ENCODE measurements around the gene CCR4. TPM values are rescaled to one million over a fixed set of nuclear protein-coding genes. Genes with fewer than 3 reads are reported as not detected.

Gene CCR4
- total RNA-seq (2013; cell fraction: nucleolus; rRNA removed): 0.23 TPM in 1 of 2 replicates, not detected in the other
- total RNA-seq (2014; rRNA removed) (12.4 and 13.0 TPM in 2 replicates), total RNA-seq (2014; rRNA removed; fragmentation: Illumina TruSeq; extraction: Trizol) (10.5 and 10.6 TPM in 2 replicates), total RNA-seq (2021) (7.9 and 8.6 TPM in 2 replicates), polyA plus RNA-seq (2011; rRNA removed) (0.32 and 0.41 TPM in 2 replicates), polyA plus RNA-seq (2014; fragmentation: Illumina TruSeq; extraction: Trizol) (8.5 TPM in 2 replicates), polyA plus RNA-seq (2014; fragmentation: Nextera tagmentation; extraction: Ambion mirVana) (1 to 10 TPM; 1.0 to 2.9 TPM), polyA plus RNA-seq (2014; rRNA removed) (6.4 and 7.2 TPM in 2 replicates), polyA plus RNA-seq (2016; fragmentation: Nextera tagmentation; extraction: Ambion mirVana) (1 to 10 TPM; 3.1 to 3.3 TPM), polyA minus RNA-seq (2011; rRNA and poly(A)+ RNA removed) (0.77 and 1.0 TPM in 2 replicates), Bru-seq, nascent RNA (percentile 30 among the genes with signal in this experiment), BruChase-seq, experiment 1, labeled RNA remaining after a 6-hour chase (percentile 18 among the genes with signal in this experiment), BruChase-seq, experiment 2, labeled RNA remaining after a 2-hour chase (percentile 26 among the genes with signal in this experiment)
- polyA plus RNA-seq (2011; ENCODE audit: low read depth): 0.51 TPM
- polyA plus RNA-seq (2011; cell fraction: cytosol; rRNA removed): 0.32 and 0.37 TPM in 2 replicates
- polyA plus RNA-seq (2011; cell fraction: nucleus; rRNA removed): 0.16 and 0.23 TPM in 2 replicates
- polyA plus RNA-seq (2012): 0.41 and 0.62 TPM in 2 replicates
- 0.40 TPM in 1 of 2 replicates, not detected in the other for polyA minus RNA-seq (2011; cell fraction: cytosol; rRNA and poly(A)+ RNA removed)
- 0.12 and 0.48 TPM in 2 replicates for polyA minus RNA-seq (2011; cell fraction: nucleus; rRNA and poly(A)+ RNA removed)
- long read RNA-seq, experiment 1: 0 reads
- long read RNA-seq, experiment 2: 0 reads

GRCh38 chr3:32951410-32951811 is at the start of gene CCR4:
CCR4 (plus strand) TSS chr3:32951644; CDS start chr3:32953423, 1,779 bp downstream.
- H4K20me1 ChIP-seq (ENCODE audit: control insufficient read depth, insufficient read depth): no peaks in the 10 kb centered on the region
- FAIRE-seq (no peak), ATAC-seq (peak; percentile 38), DNase-seq (ENCODE audit: low read depth, low spot score) (no peak)
- H3K4me1 ChIP-seq (ENCODE audit: control insufficient read depth, insufficient read depth, low read length): peaks cover 7% of the 10 kb centered on the region; the same call in 1 of the 2 replicates
- peak within 1 kb of the TSS; percentile 27; the same call in 1 of the 2 replicates for H3K4me2 ChIP-seq (ENCODE audit: control insufficient read depth, insufficient read depth)
- in situ Hi-C loops (cut with MboI): loop anchor here (5.0 to 10.0 kb wide), 3 partner anchors 131 to 833 kb away; no protein-coding TSS in a partner anchor
- H3K9ac ChIP-seq (ENCODE audit: control insufficient read depth, insufficient read depth, low read length): no peak within 1 kb of the TSS
- 2% methylated on average over 9 of the region's 9 CpGs for WGBS (ENCODE audit: insufficient coverage, insufficient replicate concordance, low lambda C conversion rate, missing lambda C conversion rate)
- H2AFZ ChIP-seq (ENCODE audit: control insufficient read depth, low read depth, low read length): peak within 1 kb of the TSS; percentile 57
- ChIA-PET RAD21 (ENCODE audit: unreplicated experiment) (interaction anchor here (1.5 to 6.2 kb wide), 4 partner anchors 9 to 180 kb away, joined by 3 to 67 read pairs (median 4); no protein-coding TSS in a partner anchor), CTCF (interaction anchor here (1.3 to 7.7 kb wide), 4 partner anchors 50 to 421 kb away, joined by 3 to 182 read pairs (median 23); no protein-coding TSS in a partner anchor), SMC1A (ENCODE audit: uncharacterized antibody, unreplicated experiment) (interaction anchor here (1.0 to 5.8 kb wide), 6 partner anchors 10 to 409 kb away, joined by 3 to 92 read pairs (median 5); no protein-coding TSS in a partner anchor), POLR2A (interaction anchor here (0.9 kb wide), 1 partner anchor 37 kb away, joined by 3 read pairs; no protein-coding TSS in a partner anchor)
- H3K9me3 ChIP-seq (replicated peaks; ENCODE audit: control insufficient read depth, insufficient read depth, low read length): no peaks in the 10 kb centered on the region
- H3K79me2 ChIP-seq (ENCODE audit: control insufficient read depth, insufficient read depth, low read length): no peaks in the 10 kb centered on the region
- H3K27me3 ChIP-seq (replicated peaks in 1 of 2; ENCODE audit: control insufficient read depth in 2 of 2, insufficient read depth in 2 of 2, low read length in 1 of 2): no peaks in the 10 kb centered on the region
- H3K36me3 ChIP-seq (ENCODE audit: control insufficient read depth in 2 of 2, insufficient read depth in 2 of 2, low read length in 1 of 2): no peaks in the 10 kb centered on the region
- no peak within 1 kb of the TSS for H3K4me3 ChIP-seq
- no TSS peak for BruUV-seq (replicated peaks)
- intact Hi-C loops (cut with micrococcal nuclease; ENCODE audit: unreplicated experiment): loop anchor here (5.0 kb wide), 1 partner anchor 36 kb away; no protein-coding TSS in a partner anchor
- H3K27ac ChIP-seq (ENCODE audit: control insufficient read depth, insufficient read depth): no peak within 1 kb of the TSS
- peak; percentile 41; the same call in 1 of the 2 replicates for TF ChIP-seq RUNX3 (IDR thresholded peaks at IDR 0.05; ENCODE audit: low read length)
- no peak for TF ChIP-seq KLF5 (IDR thresholded peaks at IDR 0.05; ENCODE audit: partially characterized antibody)
- no peak for TF ChIP-seq SIN3A (IDR thresholded peaks at IDR 0.05; ENCODE audit: low read depth, low read length)
- TF ChIP-seq MYC (IDR thresholded peaks at IDR 0.05; ENCODE audit: insufficient read depth, insufficient read length, insufficient replicate concordance, low read length, severe bottlenecking): no peak
- TF ChIP-seq EGR1 (IDR thresholded peaks at IDR 0.05; ENCODE audit: borderline replicate concordance in 1 of 2, low read depth in 2 of 2, low read length in 2 of 2): no peak
- no peak for TF ChIP-seq BRCA1 (IDR thresholded peaks at IDR 0.05; ENCODE audit: low read depth, low read length)
- TF ChIP-seq NFYA (IDR thresholded peaks at IDR 0.05; ENCODE audit: borderline replicate concordance, low read depth, low read length): no peak
- TF ChIP-seq PBX3 (IDR thresholded peaks at IDR 0.05; ENCODE audit: insufficient replicate concordance, low read depth, low read length): no peak
- no peak for TF ChIP-seq CHD4 (IDR thresholded peaks at IDR 0.05)
- no peak for TF ChIP-seq ZNF592 (IDR thresholded peaks at IDR 0.05)
- no peak for TF ChIP-seq RELB (IDR thresholded peaks at IDR 0.05; ENCODE audit: low read depth)
- no peak for TF ChIP-seq NFXL1 (IDR thresholded peaks at IDR 0.05; ENCODE audit: borderline replicate concordance)

Data from GM12878 (cell line).